DMS153 treated with DMSO at 0.1 percent for 48 hours (cell line): ENCODE data around the gene ASAH2B.

Experiments used
- DNase-seq: peaks from one replicate; lab custom pipeline; 2025; ENCODE audit not compliant: unreplicated experiment; lab: John Stamatoyannopoulos, UW

ASAH2B gene

GRCh38 chr10:50796693-50797092, 57.0 kb downstream of the ASAH2B start:
- no peak for DNase-seq

- DNase-seq = no peak
These were observed 58.6 kb downstream of the ASAH2B start for GRCh38 chr10:50798297-50798696.

GRCh38 chr10:50799595-50799994, 59.9 kb downstream of the ASAH2B start:
- no peak for DNase-seq

GRCh38 chr10:50805981-50806622, 66.4 kb downstream of the ASAH2B start:
- no peak for DNase-seq

- no peak for DNase-seq
These were observed 68.4 kb downstream of the ASAH2B start for GRCh38 chr10:50807851-50808776.
